ENCODE data around the gene TRAPPC5.

TRAPPC5 gene

DNA sequence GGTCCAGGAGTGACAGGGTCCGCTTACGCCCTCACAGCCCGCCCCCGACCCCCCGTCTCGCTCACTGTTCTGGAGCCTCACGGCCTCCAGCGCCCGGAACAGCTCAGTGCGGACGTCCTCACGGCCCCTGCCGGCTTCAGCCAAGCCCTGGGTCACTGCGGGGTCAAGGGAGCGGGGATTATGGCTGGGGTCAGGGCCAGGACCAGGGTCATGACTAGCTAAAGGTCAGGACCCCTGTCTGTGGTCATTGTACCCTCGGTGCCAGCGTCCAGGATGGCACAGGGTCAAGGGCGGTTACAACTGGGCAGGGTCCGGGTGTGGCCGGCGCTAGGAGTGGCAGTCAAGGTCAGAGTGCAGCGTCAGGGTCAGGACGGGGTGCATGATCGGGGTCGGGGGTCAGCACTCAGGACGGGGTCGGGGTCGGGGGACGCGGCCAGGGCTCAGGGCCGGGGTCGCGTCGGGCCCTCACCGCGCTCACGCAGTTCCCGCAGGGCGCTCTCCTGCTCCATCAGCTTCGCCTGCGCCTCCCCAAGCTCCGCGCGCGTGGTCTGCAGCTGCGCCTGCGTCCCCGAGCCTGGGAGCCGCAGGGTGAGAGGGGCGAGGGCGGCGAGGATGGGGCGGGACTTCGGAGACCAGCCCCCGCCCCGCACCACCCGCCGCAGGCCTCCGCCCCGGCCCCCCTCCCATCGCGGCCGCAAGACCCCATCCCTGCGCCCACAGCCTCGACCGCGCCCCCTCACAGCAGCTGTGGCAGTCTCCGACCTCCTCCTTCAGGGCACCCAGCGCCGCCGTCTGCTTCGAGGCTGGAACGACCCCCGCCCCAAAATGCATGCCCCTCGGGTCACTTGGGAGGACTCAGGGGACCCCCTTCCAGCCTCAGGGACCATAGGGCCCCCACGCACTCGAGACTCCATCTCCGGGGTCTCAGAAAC is 49.9 kb downstream of the TRAPPC5 start:
- DNase-seq: no peak
- Histone ChIP-seq H3K27ac (no peak overlapping the region), H3K4me3 (ENCODE audit: low read depth, low read length) (no peak overlapping the region), H3K27me3 (replicated peaks) (peaks cover 32% of the 10 kb centered on the region), H3K36me3 (replicated peaks) (no peaks in the 10 kb centered on the region)
- TF ChIP-seq CTCF (IDR thresholded peaks at IDR 0.05; ENCODE audit: low read depth, low read length, missing control alignments): no peak
- in situ Hi-C loops (cut with HindIII; ENCODE audit: low pct_ligation_motif_present, low sequenced_read_pairs): no loop called here

GRCh38 chr19:7731218-7731595 is 50.6 kb downstream of the TRAPPC5 start:
- DNase-seq: no peak
- H3K36me3 ChIP-seq (replicated peaks): no peaks in the 10 kb centered on the region
- TF ChIP-seq CTCF (IDR thresholded peaks at IDR 0.05; ENCODE audit: low read depth, low read length, missing control alignments): no peak
- no peak overlapping the region for H3K27ac ChIP-seq
- no peak overlapping the region for H3K4me3 ChIP-seq (ENCODE audit: low read depth, low read length)
- in situ Hi-C loops (cut with HindIII; ENCODE audit: low pct_ligation_motif_present, low sequenced_read_pairs): no loop called here
- peaks cover 32% of the 10 kb centered on the region for H3K27me3 ChIP-seq (replicated peaks)

- in situ Hi-C loops (cut with HindIII; ENCODE audit: low pct_ligation_motif_present, low sequenced_read_pairs): no loop called here
- no peak for DNase-seq
- peaks cover 32% of the 10 kb centered on the region for H3K27me3 ChIP-seq (replicated peaks)
- H3K4me3 ChIP-seq (ENCODE audit: low read depth, low read length): no peak overlapping the region
- TF ChIP-seq CTCF (IDR thresholded peaks at IDR 0.05; ENCODE audit: low read depth, low read length, missing control alignments): no peak
- H3K36me3 ChIP-seq (replicated peaks): no peaks in the 10 kb centered on the region
- no peak overlapping the region for H3K27ac ChIP-seq
Measured at GRCh38 chr19:7731615-7732014, 51.0 kb downstream of the TRAPPC5 start.

DNA sequence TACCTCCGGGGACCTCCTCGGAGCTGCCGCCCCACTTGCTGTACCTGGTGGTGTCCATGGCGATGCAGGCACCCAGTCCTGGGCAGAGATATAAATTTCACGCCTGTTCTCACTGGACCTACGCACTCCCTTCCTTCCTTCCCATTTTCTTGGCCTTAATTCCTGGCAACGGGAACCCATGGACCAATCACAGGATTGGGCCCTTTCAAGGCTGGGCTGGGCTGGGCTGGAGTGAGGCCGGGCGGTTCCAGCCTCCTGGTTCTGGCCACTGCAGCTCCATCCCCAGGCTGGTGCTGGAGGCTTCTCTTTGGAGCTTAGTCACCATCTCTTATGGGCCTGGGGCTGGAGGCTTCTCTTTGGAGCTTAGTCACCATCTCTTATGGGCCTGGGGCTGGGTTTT is 51.4 kb downstream of the TRAPPC5 start, which contains the start of gene CLEC4G:
CLEC4G (minus strand) TSS at position 66 of the 400 bp plus-strand sequence; CDS start at position 58, 8 bp downstream.
- DNase-seq: no peak
- Histone ChIP-seq H3K27ac (no peak within 1 kb of the TSS), H3K27me3 (replicated peaks) (peaks cover 32% of the 10 kb centered on the region), H3K4me3 (ENCODE audit: low read depth, low read length) (no peak within 1 kb of the TSS), H3K36me3 (replicated peaks) (no peaks in the 10 kb centered on the region)
- no peak for TF ChIP-seq CTCF (IDR thresholded peaks at IDR 0.05; ENCODE audit: low read depth, low read length, missing control alignments)
- in situ Hi-C loops (cut with HindIII; ENCODE audit: low pct_ligation_motif_present, low sequenced_read_pairs): no loop called here

GRCh38 chr19:7733376-7733775 is 52.7 kb downstream of the TRAPPC5 start:
- TF ChIP-seq CTCF (IDR thresholded peaks at IDR 0.05; ENCODE audit: low read depth, low read length, missing control alignments): no peak
- no peak for DNase-seq
- in situ Hi-C loops (cut with HindIII; ENCODE audit: low pct_ligation_motif_present, low sequenced_read_pairs): no loop called here
- peaks cover 29% of the 10 kb centered on the region for H3K27me3 ChIP-seq (replicated peaks)
- H3K36me3 ChIP-seq (replicated peaks): no peaks in the 10 kb centered on the region
- H3K4me3 ChIP-seq (ENCODE audit: low read depth, low read length): no peak overlapping the region
- H3K27ac ChIP-seq: no peak overlapping the region

Measured in brain microvascular endothelial cell (primary cell).